Parathyroid adenoma (tissue), 2 donors: Measurements from ENCODE around the gene CSPG4.

Experiments used
- H2AFZ ChIP-seq: fragments of 300-600 bp; sonication (generic); one replicate; pipeline ENCODE4 v1.7.0; 2017; ENCODE audit warnings: antibody characterized with exemption, mild to moderate bottlenecking
- H3K27ac ChIP-seq: fragments of 300-600 bp; sonication (generic); one replicate; pipeline ENCODE4 v1.7.0; 2017
- H3K27me3 ChIP-seq: fragments of 300-600 bp; sonication (generic); one replicate; pipeline ENCODE4 v1.7.0; 2017; ENCODE audit warnings: low read length; ENCODE audit not compliant: control insufficient read depth, insufficient read depth
- H3K36me3 ChIP-seq: fragments of 300-600 bp; sonication (generic); one replicate; pipeline ENCODE4 v1.7.0; 2017; ENCODE audit warnings: low read length; ENCODE audit not compliant: control insufficient read depth, insufficient read depth
- H3K4me1 ChIP-seq: fragments of 300-600 bp; sonication (generic); one replicate; pipeline ENCODE4 v1.7.0; 2017; ENCODE audit warnings: control low read depth
- H3K4me2 ChIP-seq: fragments of 300-600 bp; sonication (generic); one replicate; pipeline ENCODE4 v1.7.0; 2017; ENCODE audit warnings: low read length
- H3K4me3 ChIP-seq: fragments of 300-600 bp; sonication (generic); one replicate; pipeline ENCODE4 v1.7.0; 2017; ENCODE audit warnings: low read depth, low read length
- H3K79me2 ChIP-seq: fragments of 300-600 bp; sonication (generic); one replicate; pipeline ENCODE4 v1.7.0; 2017; ENCODE audit warnings: control low read depth
- H3K9ac ChIP-seq: fragments of 300-600 bp; sonication (generic); one replicate; pipeline ENCODE4 v1.7.0; 2017; ENCODE audit warnings: mild to moderate bottlenecking
- H3K9me3 ChIP-seq: fragments of 300-600 bp; sonication (generic); one replicate; pipeline ENCODE4 v1.7.0; 2017; ENCODE audit warnings: low read length; ENCODE audit not compliant: control insufficient read depth
- CTCF ChIP-seq: fragments of 300-600 bp; sonication (generic); IDR thresholded peaks from one replicate; pipeline ENCODE4 v1.7.0; 2017; ENCODE audit warnings: antibody characterized with exemption, mild to moderate bottlenecking
- donor health status: primary hyperparathyroidism.

CSPG4 gene

GRCh38 chr15:75673426-75674235 is 39.0 kb downstream of the CSPG4 start:
- no peak overlapping the region for H3K4me2 ChIP-seq
- no peaks in the 10 kb centered on the region for H3K9me3 ChIP-seq
- peaks cover 7% of the 10 kb centered on the region for H3K4me1 ChIP-seq
- H3K4me3 ChIP-seq = no peak overlapping the region
- no peaks in the 10 kb centered on the region for H3K36me3 ChIP-seq
- H3K27me3 ChIP-seq = no peaks in the 10 kb centered on the region
- peak overlapping the region; percentile 54 for H2AFZ ChIP-seq
- TF ChIP-seq CTCF = no peak
- no peak overlapping the region for H3K27ac ChIP-seq
- H3K9ac ChIP-seq = no peak overlapping the region
- no peaks in the 10 kb centered on the region for H3K79me2 ChIP-seq

- no peak for TF ChIP-seq CTCF
- Histone ChIP-seq H3K27ac (no peak overlapping the region), H3K4me1 (peaks cover 7% of the 10 kb centered on the region), H3K4me3 (no peak overlapping the region), H3K36me3 (no peaks in the 10 kb centered on the region), H2AFZ (peak overlapping the region; percentile 54), H3K27me3 (no peaks in the 10 kb centered on the region), H3K9ac (no peak overlapping the region), H3K9me3 (no peaks in the 10 kb centered on the region), H3K79me2 (no peaks in the 10 kb centered on the region), H3K4me2 (no peak overlapping the region)
Measured at GRCh38 chr15:75672646-75673425, 39.8 kb downstream of the CSPG4 start.

GRCh38 chr15:75671730-75672602 is 40.7 kb downstream of the CSPG4 start:
- H3K4me1 ChIP-seq = peaks cover 7% of the 10 kb centered on the region
- H3K9ac ChIP-seq = no peak overlapping the region
- H3K27ac ChIP-seq = no peak overlapping the region

GRCh38 chr15:75669879-75670212 is 42.8 kb downstream of the CSPG4 start:
- no peak for TF ChIP-seq CTCF
- Histone ChIP-seq H3K4me2 (no peak overlapping the region), H3K79me2 (no peaks in the 10 kb centered on the region), H3K27ac (no peak overlapping the region), H3K36me3 (no peaks in the 10 kb centered on the region), H3K9me3 (no peaks in the 10 kb centered on the region), H3K4me3 (no peak overlapping the region), H3K4me1 (peaks cover 7% of the 10 kb centered on the region), H3K9ac (no peak overlapping the region), H3K27me3 (no peaks in the 10 kb centered on the region), H2AFZ (no peak overlapping the region)

More at GRCh38 chr15:75671730-75672602, 40.7 kb downstream of the CSPG4 start:
- Histone ChIP-seq H3K4me3 (no peak overlapping the region), H3K4me2 (no peak overlapping the region), H3K36me3 (no peaks in the 10 kb centered on the region), H3K79me2 (no peaks in the 10 kb centered on the region), H3K27me3 (no peaks in the 10 kb centered on the region), H2AFZ (no peak overlapping the region), H3K9me3 (no peaks in the 10 kb centered on the region)
- no peak for TF ChIP-seq CTCF
